Fibroblast of lung (primary cell): Measurements from ENCODE around the gene DPYD.

Source experiments
- EZH2 ChIP-seq: IDR thresholded peaks from 2 replicates; pipeline ENCODE4 v1.5.1; 2012; ENCODE audit warnings: low read length, control low read depth, mild to moderate bottlenecking; ENCODE audit errors: missing control alignments
- TF ChIP-seq, protein P1 (sequence below), 2 donors: IDR thresholded peaks in 1 of 2; conservative IDR thresholded peaks in 1 of 2; 1 replicate in 1 of 2; 2 replicates in 1 of 2; pipeline ENCODE4 v1.5.1; 2011 to 2012; ENCODE audit warnings: low read length in 2 of 2, control low read depth in 1 of 2, inconsistent platforms in 1 of 2, low read depth in 1 of 2, mild to moderate bottlenecking in 1 of 2

GRCh38 chr1:97909266-97909665 lies 11.6 kb downstream of the DPYD start:
- TF ChIP-seq, protein P1, sequence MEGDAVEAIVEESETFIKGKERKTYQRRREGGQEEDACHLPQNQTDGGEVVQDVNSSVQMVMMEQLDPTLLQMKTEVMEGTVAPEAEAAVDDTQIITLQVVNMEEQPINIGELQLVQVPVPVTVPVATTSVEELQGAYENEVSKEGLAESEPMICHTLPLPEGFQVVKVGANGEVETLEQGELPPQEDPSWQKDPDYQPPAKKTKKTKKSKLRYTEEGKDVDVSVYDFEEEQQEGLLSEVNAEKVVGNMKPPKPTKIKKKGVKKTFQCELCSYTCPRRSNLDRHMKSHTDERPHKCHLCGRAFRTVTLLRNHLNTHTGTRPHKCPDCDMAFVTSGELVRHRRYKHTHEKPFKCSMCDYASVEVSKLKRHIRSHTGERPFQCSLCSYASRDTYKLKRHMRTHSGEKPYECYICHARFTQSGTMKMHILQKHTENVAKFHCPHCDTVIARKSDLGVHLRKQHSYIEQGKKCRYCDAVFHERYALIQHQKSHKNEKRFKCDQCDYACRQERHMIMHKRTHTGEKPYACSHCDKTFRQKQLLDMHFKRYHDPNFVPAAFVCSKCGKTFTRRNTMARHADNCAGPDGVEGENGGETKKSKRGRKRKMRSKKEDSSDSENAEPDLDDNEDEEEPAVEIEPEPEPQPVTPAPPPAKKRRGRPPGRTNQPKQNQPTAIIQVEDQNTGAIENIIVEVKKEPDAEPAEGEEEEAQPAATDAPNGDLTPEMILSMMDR (conservative IDR thresholded peaks at IDR 0.05 in 1 of 2, IDR thresholded peaks at IDR 0.05 in 1 of 2; ENCODE audit: low read depth in 1 of 2, low read length in 2 of 2): no peak
- no peak for TF ChIP-seq EZH2
